Suprapubic skin (tissue), 4 donors: Measurements from ENCODE around the gene SKOR2. TPM values are rescaled to one million over a fixed set of nuclear protein-coding genes. Genes with fewer than 3 reads are reported as not detected.
"Not testable (repeated sequence)": the region's sequence is repeated elsewhere in the genome, so short reads cannot be mapped to it uniquely, and the experiment has no call there.

Experiments
- DNase-seq, 2 donors: peaks; one replicate each; pipeline ENCODE4 v3.0.0-alpha.2; 2019; ENCODE audit warnings: low spot score in 2 of 2
- H3K27ac ChIP-seq: fragments of 200-600 bp; sonication (generic); one replicate; pipeline ENCODE4 v1.5.1; 2019
- H3K27me3 ChIP-seq: fragments of 200-600 bp; sonication (generic); one replicate; pipeline ENCODE4 v1.5.1; 2019
- H3K36me3 ChIP-seq: fragments of 200-600 bp; sonication (generic); one replicate; pipeline ENCODE4 v1.5.1; 2019
- H3K4me1 ChIP-seq: fragments of 200-600 bp; sonication (generic); one replicate; pipeline ENCODE4 v1.5.1; 2019
- H3K4me3 ChIP-seq: fragments of 200-600 bp; sonication (generic); one replicate; pipeline ENCODE4 v1.5.1; 2019; ENCODE audit warnings: mild to moderate bottlenecking
- H3K9me3 ChIP-seq: fragments of 200-600 bp; sonication (generic); one replicate; pipeline ENCODE4 v1.5.1; 2019
- EP300 ChIP-seq: sonication (generic); formaldehyde crosslinking; IDR thresholded peaks from one replicate; pipeline ENCODE4 v1.6.1; 2017; ENCODE audit warnings: antibody characterized with exemption
- POLR2A ChIP-seq, 2 donors: fragments of 450-650 bp; IDR thresholded peaks; one replicate each; pipeline ENCODE4 v1.6.1; 2017; ENCODE audit warnings: antibody characterized with exemption in 2 of 2, mild to moderate bottlenecking in 2 of 2, moderate library complexity in 2 of 2
- POLR2AphosphoS5 ChIP-seq, 3 donors: sonication (generic); formaldehyde crosslinking; IDR thresholded peaks; one replicate each; pipeline ENCODE4 v1.6.1; 2017; ENCODE audit warnings: antibody characterized with exemption in 3 of 3
- WGBS: methylation state at CpG from one replicate; pipeline ENCODE4 v1.1.5; 2018; 5-methylcytosine and 5-hydroxymethylcytosine counted together
- total RNA-seq, 4 donors: library from RNA; depleted of rRNA; stranded (reverse); fragments of >200 nt; gene quantifications; one replicate each; pipeline ENCODE4 v1.1.0, GENCODE V29; 2016
- TF ChIP-seq, protein P1 (sequence below), 2 donors: fragments of 200-600 bp in 1 of 2; fragments of 450-650 bp in 1 of 2; sonication (generic) in 1 of 2; IDR thresholded peaks; one replicate each; pipeline ENCODE4 v1.5.1; 2016 to 2019; ENCODE audit warnings: antibody characterized with exemption in 2 of 2, mild to moderate bottlenecking in 1 of 2, moderate library complexity in 1 of 2

The SKOR2 gene
- total RNA-seq, 4 donors from 2014 or later = not detected

DNA sequence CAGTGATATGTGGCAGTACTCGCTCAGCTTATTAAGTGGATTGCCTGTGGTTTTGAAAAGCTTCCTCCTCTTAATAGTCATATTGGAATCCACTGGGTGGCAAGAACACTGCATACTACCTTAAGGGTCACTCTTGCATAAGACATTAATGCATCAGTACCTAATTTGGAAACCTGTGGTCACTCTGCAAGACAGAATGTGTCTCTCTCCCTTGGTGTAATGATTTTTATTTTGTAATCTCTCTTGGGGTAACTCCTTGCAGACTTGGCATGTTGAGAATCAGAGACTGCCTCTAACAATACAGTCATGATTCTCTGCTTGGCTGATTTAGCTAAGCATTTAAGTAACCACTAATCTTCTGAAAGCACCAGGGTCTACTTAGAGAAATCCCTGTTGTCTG is 42.3 kb downstream of the SKOR2 start:
- Histone ChIP-seq H3K4me3 (no peak overlapping the region), H3K9me3 (no peaks in the 10 kb centered on the region), H3K27me3 (peaks cover 28% of the 10 kb centered on the region), H3K4me1 (no peaks in the 10 kb centered on the region), H3K36me3 (no peaks in the 10 kb centered on the region), H3K27ac (no peak overlapping the region)
- 89% methylated on average over 1 of the region's 1 CpG for WGBS
- DNase-seq = no peak
- TF ChIP-seq, protein P1, sequence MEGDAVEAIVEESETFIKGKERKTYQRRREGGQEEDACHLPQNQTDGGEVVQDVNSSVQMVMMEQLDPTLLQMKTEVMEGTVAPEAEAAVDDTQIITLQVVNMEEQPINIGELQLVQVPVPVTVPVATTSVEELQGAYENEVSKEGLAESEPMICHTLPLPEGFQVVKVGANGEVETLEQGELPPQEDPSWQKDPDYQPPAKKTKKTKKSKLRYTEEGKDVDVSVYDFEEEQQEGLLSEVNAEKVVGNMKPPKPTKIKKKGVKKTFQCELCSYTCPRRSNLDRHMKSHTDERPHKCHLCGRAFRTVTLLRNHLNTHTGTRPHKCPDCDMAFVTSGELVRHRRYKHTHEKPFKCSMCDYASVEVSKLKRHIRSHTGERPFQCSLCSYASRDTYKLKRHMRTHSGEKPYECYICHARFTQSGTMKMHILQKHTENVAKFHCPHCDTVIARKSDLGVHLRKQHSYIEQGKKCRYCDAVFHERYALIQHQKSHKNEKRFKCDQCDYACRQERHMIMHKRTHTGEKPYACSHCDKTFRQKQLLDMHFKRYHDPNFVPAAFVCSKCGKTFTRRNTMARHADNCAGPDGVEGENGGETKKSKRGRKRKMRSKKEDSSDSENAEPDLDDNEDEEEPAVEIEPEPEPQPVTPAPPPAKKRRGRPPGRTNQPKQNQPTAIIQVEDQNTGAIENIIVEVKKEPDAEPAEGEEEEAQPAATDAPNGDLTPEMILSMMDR (IDR thresholded peaks at IDR 0.05) = no peak
- TF ChIP-seq POLR2AphosphoS5 (IDR thresholded peaks at IDR 0.05) (no peak), POLR2A (IDR thresholded peaks at IDR 0.05) (no peak), EP300 (no peak)

DNA sequence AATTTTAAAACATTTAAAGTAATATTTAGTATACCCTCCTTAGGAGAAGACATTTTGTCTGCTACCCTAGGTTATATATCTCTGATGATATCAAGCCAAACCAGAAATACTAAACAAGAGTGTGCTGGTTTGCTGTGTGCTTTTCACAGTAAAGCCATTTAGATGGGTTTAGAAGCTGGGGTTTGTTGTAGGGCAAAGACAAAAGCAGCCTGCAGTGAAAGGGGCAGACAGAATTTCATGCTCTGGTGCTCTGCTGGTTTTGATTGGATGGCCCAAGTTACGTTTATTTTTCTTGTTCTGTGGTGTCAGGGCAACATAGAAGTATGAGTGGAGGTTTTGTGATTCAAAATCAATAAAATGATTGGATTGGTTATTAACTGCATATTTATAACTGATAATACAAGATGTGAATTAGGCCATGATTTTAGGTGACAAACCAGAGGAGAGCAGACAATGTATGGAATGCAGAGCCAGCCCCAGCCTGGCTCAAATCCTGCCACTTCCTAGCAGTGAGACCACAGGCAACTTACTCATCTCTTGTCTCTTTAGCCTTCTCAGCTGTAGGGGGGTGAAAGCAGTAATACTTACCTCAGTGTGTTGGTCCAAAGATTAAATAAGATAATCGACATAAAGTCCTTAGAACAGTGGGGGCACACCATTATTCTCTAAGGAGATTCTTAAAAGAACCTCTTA is 44.4 kb downstream of the SKOR2 start:
- DNase-seq = no peak
- no peaks in the 10 kb centered on the region for H3K4me1 ChIP-seq
- no peaks in the 10 kb centered on the region for H3K9me3 ChIP-seq
- WGBS = 59% methylated on average over 2 of the region's 2 CpGs
- H3K36me3 ChIP-seq = no peaks in the 10 kb centered on the region
- no peak overlapping the region for H3K27ac ChIP-seq
- peaks cover 13% of the 10 kb centered on the region for H3K27me3 ChIP-seq
- no peak for TF ChIP-seq EP300
- TF ChIP-seq POLR2AphosphoS5 (IDR thresholded peaks at IDR 0.05) = no peak
- H3K4me3 ChIP-seq = no peak overlapping the region

DNA sequence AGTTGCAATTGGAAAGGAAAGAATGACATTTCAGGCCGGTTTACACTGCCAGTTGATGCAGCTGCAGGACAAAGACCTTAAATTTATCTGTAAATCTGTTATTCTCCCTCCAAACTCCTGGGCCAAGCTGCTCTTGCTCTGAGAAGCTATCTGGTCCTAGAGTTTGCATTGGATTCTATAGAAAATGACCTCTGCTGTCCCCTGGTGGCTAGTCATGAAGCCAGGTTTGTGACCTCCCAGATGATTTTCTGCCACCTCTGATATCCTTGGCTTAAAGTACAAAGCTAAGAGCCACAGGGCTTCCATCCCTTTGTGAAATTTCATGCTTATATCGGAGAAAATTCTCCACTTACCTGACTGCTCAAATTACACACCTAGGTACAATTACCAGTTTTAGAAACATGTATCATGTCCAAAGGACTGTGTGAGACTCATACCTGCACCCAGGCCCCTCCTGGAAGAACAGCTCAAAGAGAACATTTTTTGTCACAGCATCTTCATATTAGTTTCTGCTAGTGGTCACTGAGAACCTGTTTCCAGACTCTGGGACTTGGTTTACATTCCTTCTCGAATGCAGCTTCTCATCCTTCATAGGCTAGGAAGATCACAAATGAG is 46.4 kb downstream of the SKOR2 start:
- Histone ChIP-seq H3K27me3 (peaks cover 7% of the 10 kb centered on the region), H3K9me3 (no peaks in the 10 kb centered on the region), H3K36me3 (no peaks in the 10 kb centered on the region), H3K4me3 (no peak overlapping the region), H3K27ac (no peak overlapping the region), H3K4me1 (no peaks in the 10 kb centered on the region)
- TF ChIP-seq, protein P1 (IDR thresholded peaks at IDR 0.05) = peak; percentile 63
- TF ChIP-seq POLR2AphosphoS5 (IDR thresholded peaks at IDR 0.05) = no peak
- 47% methylated on average over 3 of the region's 3 CpGs for WGBS
- DNase-seq = no peak

DNA sequence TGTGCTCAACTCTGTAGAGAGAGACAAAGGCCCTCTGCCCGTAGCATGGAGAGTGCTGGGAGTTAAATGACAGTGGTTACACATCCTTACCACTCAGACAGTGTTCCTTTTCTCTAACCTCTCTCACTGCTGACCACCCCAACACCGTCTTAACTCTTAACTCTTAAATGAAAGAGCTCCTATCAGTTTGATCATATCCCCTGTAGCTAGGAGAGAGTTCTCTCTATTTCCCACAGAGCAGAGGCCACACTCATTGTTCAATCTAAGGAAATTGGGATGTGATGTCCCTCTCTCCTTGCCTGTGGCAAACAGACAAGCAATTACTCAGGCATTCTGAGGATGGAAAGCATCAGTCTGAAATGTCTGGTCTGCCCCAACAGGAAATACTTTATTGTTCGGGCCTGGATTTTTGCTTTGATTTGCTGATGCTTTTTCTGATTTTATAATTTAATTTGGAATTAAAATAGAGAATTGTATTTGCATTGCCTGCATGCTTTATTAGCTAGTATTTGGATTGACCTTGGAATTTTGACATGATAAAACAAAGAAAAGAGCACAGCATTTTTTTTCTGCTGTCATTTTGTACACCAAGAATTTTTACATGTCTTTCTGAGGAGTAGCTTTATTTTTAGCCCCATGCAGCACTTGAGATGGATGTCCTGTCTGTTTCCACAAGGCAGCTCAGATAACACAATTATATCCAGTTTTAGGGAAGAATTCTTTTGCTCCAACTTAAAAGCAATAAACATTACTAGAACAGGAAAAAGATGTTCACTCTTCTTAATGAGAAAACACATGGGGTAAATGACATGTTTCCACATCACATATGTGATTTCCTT is 47.6 kb downstream of the SKOR2 start:
- TF ChIP-seq POLR2A (IDR thresholded peaks at IDR 0.05) = no peak
- no peak for TF ChIP-seq EP300
- TF ChIP-seq POLR2AphosphoS5 (IDR thresholded peaks at IDR 0.05) = no peak
- TF ChIP-seq, protein P1 (IDR thresholded peaks at IDR 0.05) = no peak
- no peak overlapping the region for H3K4me3 ChIP-seq
- no peaks in the 10 kb centered on the region for H3K36me3 ChIP-seq
- no peak for DNase-seq
- no peaks in the 10 kb centered on the region for H3K9me3 ChIP-seq
- H3K4me1 ChIP-seq = no peaks in the 10 kb centered on the region
- no peaks in the 10 kb centered on the region for H3K27me3 ChIP-seq
- H3K27ac ChIP-seq = no peak overlapping the region
- 74% methylated on average over 3 of the region's 3 CpGs for WGBS

DNA sequence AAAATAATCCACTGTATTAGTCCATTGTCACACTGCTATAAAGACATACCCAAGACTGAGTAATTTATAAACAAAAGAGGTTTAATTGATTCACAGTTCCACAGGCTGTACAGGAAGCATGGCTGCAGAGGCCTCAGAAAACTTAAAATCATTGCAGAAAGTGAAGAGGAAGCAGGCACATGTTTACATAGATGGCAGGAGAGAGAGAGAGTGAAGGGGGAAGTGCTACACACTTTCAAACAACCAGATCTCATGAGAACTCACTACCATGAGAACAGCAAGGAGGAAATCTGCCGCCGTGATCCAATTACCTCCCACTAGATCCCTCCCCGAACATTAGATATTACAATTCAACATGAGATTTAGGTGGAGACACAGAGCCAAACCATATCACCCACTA is 55.5 kb downstream of the SKOR2 start:
- H3K4me3 ChIP-seq, H3K27me3 ChIP-seq, H3K36me3 ChIP-seq, DNase-seq, H3K9me3 ChIP-seq, H3K27ac ChIP-seq, H3K4me1 ChIP-seq: not testable (repeated sequence)
- 87% methylated on average over 3 of the region's 3 CpGs for WGBS

DNA sequence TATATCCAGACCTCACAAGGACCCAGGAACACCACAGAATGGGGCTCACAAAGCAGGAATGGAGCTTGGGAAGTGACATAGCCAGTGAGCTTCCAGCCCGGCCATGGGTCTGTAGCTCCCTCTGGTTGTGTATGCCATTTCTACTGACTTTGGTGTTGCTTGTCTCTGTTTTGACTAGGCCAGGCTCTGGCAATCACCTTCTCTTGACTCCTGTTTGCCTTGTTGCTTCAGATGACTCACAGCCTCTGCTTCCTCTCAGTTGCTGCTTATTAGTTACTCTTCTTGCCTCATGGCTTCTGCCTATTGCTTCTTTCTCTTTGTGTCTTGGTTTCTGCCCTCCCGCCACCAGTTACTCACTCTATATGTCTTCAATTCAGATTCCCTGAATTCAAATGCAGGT is 59.5 kb downstream of the SKOR2 start:
- DNase-seq = no peak
- H3K27ac ChIP-seq = no peak overlapping the region
- TF ChIP-seq POLR2AphosphoS5 (IDR thresholded peaks at IDR 0.05) = no peak
- TF ChIP-seq, protein P1 (IDR thresholded peaks at IDR 0.05) = no peak
- TF ChIP-seq EP300 = no peak
- TF ChIP-seq POLR2A (IDR thresholded peaks at IDR 0.05) = no peak
- H3K4me3 ChIP-seq = no peak overlapping the region
- no peaks in the 10 kb centered on the region for H3K9me3 ChIP-seq
- H3K4me1 ChIP-seq = no peaks in the 10 kb centered on the region
- no peaks in the 10 kb centered on the region for H3K36me3 ChIP-seq
- 91% methylated on average over 2 of the region's 2 CpGs for WGBS
- peaks cover 13% of the 10 kb centered on the region for H3K27me3 ChIP-seq
